GM12878 (cell line): Measurements from ENCODE around the gene LMTK3.

Experiments used
- BACH1 ChIP-seq: fragments of 450-650 bp; IDR thresholded peaks from 2 replicates; pipeline ENCODE4 v1.6.1; 2017; ENCODE audit warnings: mild to moderate bottlenecking, borderline replicate concordance
- CREB1 ChIP-seq: IDR thresholded peaks from 2 replicates; pipeline ENCODE4 v1.6.1; 2012; ENCODE audit warnings: low read depth, mild to moderate bottlenecking, inconsistent platforms
- CREM ChIP-seq: IDR thresholded peaks from 2 replicates; pipeline ENCODE4 v1.6.1; 2014; ENCODE audit warnings: antibody characterized with exemption, low read depth
- GABPA ChIP-seq: IDR thresholded peaks from 2 replicates; pipeline ENCODE4 v1.6.1; 2014; ENCODE audit warnings: antibody characterized with exemption, low read depth, mild to moderate bottlenecking, inconsistent platforms
- IKZF1 ChIP-seq: fragments of 450-650 bp; conservative IDR thresholded peaks from 2 replicates; pipeline ENCODE4 v1.6.1; 2017; ENCODE audit warnings: antibody characterized with exemption, mild to moderate bottlenecking
- POLR2A ChIP-seq: IDR thresholded peaks from 2 replicates; pipeline ENCODE4 v1.6.1; 2011; ENCODE audit warnings: low read depth, mild to moderate bottlenecking, low read length
- TCF7 ChIP-seq: IDR thresholded peaks from 2 replicates; pipeline ENCODE4 v1.6.1; 2014; ENCODE audit warnings: antibody characterized with exemption, borderline replicate concordance
- YBX1 ChIP-seq: fragments of 450-650 bp; IDR thresholded peaks from 2 replicates; pipeline ENCODE4 v1.6.1; 2016; ENCODE audit warnings: antibody characterized with exemption
- YY1 ChIP-seq: IDR thresholded peaks from 2 replicates; pipeline ENCODE4 v1.6.1; 2011; ENCODE audit warnings: low read depth, mild to moderate bottlenecking, low read length
- TF ChIP-seq, protein P1 (sequence below): IDR thresholded peaks from 2 replicates; pipeline ENCODE4 v1.6.1; 2012; ENCODE audit warnings: low read length, inconsistent platforms
- TF ChIP-seq, protein P2 (sequence below): fragments of 450-650 bp; IDR thresholded peaks from 2 replicates; pipeline ENCODE4 v1.6.1; 2017; ENCODE audit warnings: mild to moderate bottlenecking
- TF ChIP-seq, protein P3 (sequence below), 3 experiments: IDR thresholded peaks in 2 of 3; conservative IDR thresholded peaks in 1 of 3; 2 replicates each; pipeline ENCODE4 v1.5.1; 2011; ENCODE audit warnings: low read depth in 3 of 3, low read length in 3 of 3, mild to moderate bottlenecking in 3 of 3, control low read depth in 2 of 3, moderate library complexity in 2 of 3, inconsistent platforms in 1 of 3, mixed read lengths in 1 of 3; ENCODE audit not compliant: control insufficient read depth in 2 of 3, insufficient read depth in 1 of 3; ENCODE audit errors: extremely low read depth in 1 of 3

DNA sequence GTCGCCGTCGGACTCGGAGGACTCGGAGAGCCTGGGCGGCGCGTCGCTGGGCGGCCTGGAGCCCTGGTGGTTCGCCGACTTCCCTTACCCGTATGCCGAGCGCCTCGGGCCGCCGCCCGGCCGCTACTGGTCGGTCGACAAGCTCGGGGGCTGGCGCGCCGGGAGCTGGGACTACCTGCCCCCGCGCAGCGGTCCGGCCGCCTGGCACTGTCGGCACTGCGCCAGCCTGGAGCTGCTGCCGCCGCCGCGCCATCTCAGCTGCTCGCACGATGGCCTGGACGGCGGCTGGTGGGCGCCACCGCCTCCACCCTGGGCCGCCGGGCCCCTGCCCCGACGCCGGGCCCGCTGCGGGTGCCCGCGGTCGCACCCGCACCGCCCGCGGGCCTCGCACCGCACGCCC lies 68.4 kb downstream of the LMTK3 start:
- TF ChIP-seq POLR2A = no peak
- TF ChIP-seq BACH1 = no peak
- TF ChIP-seq YY1 = no peak
- TF ChIP-seq, protein P1, sequence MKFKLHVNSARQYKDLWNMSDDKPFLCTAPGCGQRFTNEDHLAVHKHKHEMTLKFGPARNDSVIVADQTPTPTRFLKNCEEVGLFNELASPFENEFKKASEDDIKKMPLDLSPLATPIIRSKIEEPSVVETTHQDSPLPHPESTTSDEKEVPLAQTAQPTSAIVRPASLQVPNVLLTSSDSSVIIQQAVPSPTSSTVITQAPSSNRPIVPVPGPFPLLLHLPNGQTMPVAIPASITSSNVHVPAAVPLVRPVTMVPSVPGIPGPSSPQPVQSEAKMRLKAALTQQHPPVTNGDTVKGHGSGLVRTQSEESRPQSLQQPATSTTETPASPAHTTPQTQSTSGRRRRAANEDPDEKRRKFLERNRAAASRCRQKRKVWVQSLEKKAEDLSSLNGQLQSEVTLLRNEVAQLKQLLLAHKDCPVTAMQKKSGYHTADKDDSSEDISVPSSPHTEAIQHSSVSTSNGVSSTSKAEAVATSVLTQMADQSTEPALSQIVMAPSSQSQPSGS = no peak
- TF ChIP-seq, protein P2, sequence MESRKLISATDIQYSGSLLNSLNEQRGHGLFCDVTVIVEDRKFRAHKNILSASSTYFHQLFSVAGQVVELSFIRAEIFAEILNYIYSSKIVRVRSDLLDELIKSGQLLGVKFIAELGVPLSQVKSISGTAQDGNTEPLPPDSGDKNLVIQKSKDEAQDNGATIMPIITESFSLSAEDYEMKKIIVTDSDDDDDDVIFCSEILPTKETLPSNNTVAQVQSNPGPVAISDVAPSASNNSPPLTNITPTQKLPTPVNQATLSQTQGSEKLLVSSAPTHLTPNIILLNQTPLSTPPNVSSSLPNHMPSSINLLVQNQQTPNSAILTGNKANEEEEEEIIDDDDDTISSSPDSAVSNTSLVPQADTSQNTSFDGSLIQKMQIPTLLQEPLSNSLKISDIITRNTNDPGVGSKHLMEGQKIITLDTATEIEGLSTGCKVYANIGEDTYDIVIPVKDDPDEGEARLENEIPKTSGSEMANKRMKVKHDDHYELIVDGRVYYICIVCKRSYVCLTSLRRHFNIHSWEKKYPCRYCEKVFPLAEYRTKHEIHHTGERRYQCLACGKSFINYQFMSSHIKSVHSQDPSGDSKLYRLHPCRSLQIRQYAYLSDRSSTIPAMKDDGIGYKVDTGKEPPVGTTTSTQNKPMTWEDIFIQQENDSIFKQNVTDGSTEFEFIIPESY = no peak
- no peak for TF ChIP-seq YBX1
- 0 out of 2 replicates have a peak, but pooled peaks have one; percentile 11 for TF ChIP-seq IKZF1
- no peak for TF ChIP-seq GABPA
- no peak for TF ChIP-seq TCF7
- TF ChIP-seq CREB1 = no peak
- TF ChIP-seq CREM = no peak
- TF ChIP-seq, protein P3, sequence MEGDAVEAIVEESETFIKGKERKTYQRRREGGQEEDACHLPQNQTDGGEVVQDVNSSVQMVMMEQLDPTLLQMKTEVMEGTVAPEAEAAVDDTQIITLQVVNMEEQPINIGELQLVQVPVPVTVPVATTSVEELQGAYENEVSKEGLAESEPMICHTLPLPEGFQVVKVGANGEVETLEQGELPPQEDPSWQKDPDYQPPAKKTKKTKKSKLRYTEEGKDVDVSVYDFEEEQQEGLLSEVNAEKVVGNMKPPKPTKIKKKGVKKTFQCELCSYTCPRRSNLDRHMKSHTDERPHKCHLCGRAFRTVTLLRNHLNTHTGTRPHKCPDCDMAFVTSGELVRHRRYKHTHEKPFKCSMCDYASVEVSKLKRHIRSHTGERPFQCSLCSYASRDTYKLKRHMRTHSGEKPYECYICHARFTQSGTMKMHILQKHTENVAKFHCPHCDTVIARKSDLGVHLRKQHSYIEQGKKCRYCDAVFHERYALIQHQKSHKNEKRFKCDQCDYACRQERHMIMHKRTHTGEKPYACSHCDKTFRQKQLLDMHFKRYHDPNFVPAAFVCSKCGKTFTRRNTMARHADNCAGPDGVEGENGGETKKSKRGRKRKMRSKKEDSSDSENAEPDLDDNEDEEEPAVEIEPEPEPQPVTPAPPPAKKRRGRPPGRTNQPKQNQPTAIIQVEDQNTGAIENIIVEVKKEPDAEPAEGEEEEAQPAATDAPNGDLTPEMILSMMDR (IDR thresholded peaks at IDR 0.05 in 2 of 3, conservative IDR thresholded peaks at IDR 0.05 in 1 of 3; ENCODE audit: control insufficient read depth in 2 of 3, extremely low read depth in 1 of 3, insufficient read depth in 1 of 3, low read depth in 3 of 3, low read length in 3 of 3) = no peak
